ENCODE measurements around the gene TRIM3. TPM values are rescaled to one million over a fixed set of nuclear protein-coding genes. Genes with fewer than 3 reads are reported as not detected.

Gene TRIM3
- total and polyA plus RNA-seq, 2 donors (not counting 1 experiment from before 2014, with no cell fraction given), result 11.4 to 20.1 TPM

GRCh38 chr11:6485661-6486060, 11.9 kb upstream of the TRIM3 start:
- H3K4me1 ChIP-seq (ENCODE audit: control insufficient read depth in 2 of 2, insufficient read depth in 2 of 2, low read length in 2 of 2), result peaks cover 16 to 18% of the 10 kb centered on the region in 2 donors
- ATAC-seq (ENCODE audit: low read depth) (no peak), DNase-seq (no peak)
- WGBS (ENCODE audit: insufficient coverage), result 97% methylated on average over 3 of the region's 3 CpGs
- H3K27ac ChIP-seq (ENCODE audit: low read length in 2 of 2), result peak overlapping the region in 1 of 2 donors; percentile 19
- ChIA-PET CTCF (interaction anchor here (1.0 to 6.6 kb wide), 5 partner anchors 10 to 271 kb away, joined by 3 to 27 read pairs (median 4); no protein-coding TSS in a partner anchor), POLR2A (no interaction called here)
- Mint-ChIP-seq H3K4me1 (peaks cover 25% of the 10 kb centered on the region), H3K4me3 (no peak overlapping the region), H3K27me3 (no peaks in the 10 kb centered on the region), H3K9me3 (ENCODE audit: insufficient read depth) (no peaks in the 10 kb centered on the region), H3K27ac (no peak overlapping the region)
- intact Hi-C loops (cut with micrococcal nuclease), result loop anchor here (10.0 kb wide), 1 partner anchor 801 kb away; the partner anchor contains the start of genes TRIM22 and TRIM5
- no peak overlapping the region for H3K4me3 ChIP-seq (ENCODE audit: control extremely low read depth in 1 of 5, extremely low read depth in 1 of 5, insufficient read depth in 1 of 5, low read depth in 2 of 5, low read length in 4 of 5)
- H3K9ac ChIP-seq (ENCODE audit: low read length), result no peak overlapping the region
- no peaks in the 10 kb centered on the region for H4K20me1 ChIP-seq (ENCODE audit: control insufficient read depth, insufficient read depth, low read length, poor library complexity, severe bottlenecking)
- H2AFZ ChIP-seq (ENCODE audit: insufficient read depth, low read depth, low read length, poor library complexity, severe bottlenecking), result no peak overlapping the region
- peaks cover 0 to 58% of the 10 kb centered on the region in 2 experiments for H3K36me3 ChIP-seq (replicated peaks in 1 of 2; ENCODE audit: control extremely low read depth in 1 of 2, control insufficient read depth in 1 of 2, extremely low read depth in 1 of 2, insufficient read depth in 2 of 2, low read length in 1 of 2)
- peaks cover 50% of the 10 kb centered on the region for H3K79me2 ChIP-seq (ENCODE audit: control insufficient read depth, insufficient read depth, low read length)
- no peak overlapping the region for H3K4me2 ChIP-seq (replicated peaks; ENCODE audit: low read depth, low read length, poor library complexity, severe bottlenecking)
- H3K27me3 ChIP-seq (replicated peaks in 1 of 4; ENCODE audit: control extremely low read depth in 1 of 4, control insufficient read depth in 3 of 4, insufficient read depth in 4 of 4, low read length in 3 of 4), result no peaks in the 10 kb centered on the region
- TF ChIP-seq EZH2 (IDR thresholded peaks at IDR 0.05; ENCODE audit: borderline replicate concordance, insufficient read depth, low read depth, low read length, poor library complexity, severe bottlenecking), result no peak
- no peak for TF ChIP-seq CTCF (IDR thresholded peaks at IDR 0.05)
- no peaks in the 10 kb centered on the region for H3K9me3 ChIP-seq (ENCODE audit: control extremely low read depth in 1 of 3, control insufficient read depth in 2 of 3, insufficient read depth in 1 of 3, low read length in 2 of 3)

- ATAC-seq (ENCODE audit: low read depth), result no peak
- H3K27me3 Mint-ChIP-seq, result no peaks in the 10 kb centered on the region
- WGBS (ENCODE audit: insufficient coverage), result 97% methylated on average over 4 of the region's 6 CpGs
Measured at GRCh38 chr11:6483015-6483414, 9.3 kb upstream of the TRIM3 start.

More at GRCh38 chr11:6483015-6483414, 9.3 kb upstream of the TRIM3 start:
- Mint-ChIP-seq H3K4me3 (peak overlapping the region; percentile 97), H3K27ac (peak overlapping the region; percentile 15), H3K9me3 (ENCODE audit: insufficient read depth) (no peaks in the 10 kb centered on the region), H3K4me1 (peaks cover 39% of the 10 kb centered on the region)
- intact Hi-C loops (cut with micrococcal nuclease), result loop anchor here (10.0 kb wide), 1 partner anchor 798 kb away; the partner anchor contains the start of genes TRIM22 and TRIM5
- Histone ChIP-seq H4K20me1 (ENCODE audit: control insufficient read depth, insufficient read depth, low read length, poor library complexity, severe bottlenecking) (no peaks in the 10 kb centered on the region), H3K27me3 (replicated peaks in 1 of 4; ENCODE audit: control extremely low read depth in 1 of 4, control insufficient read depth in 3 of 4, insufficient read depth in 4 of 4, low read length in 3 of 4) (no peaks in the 10 kb centered on the region), H3K9ac (ENCODE audit: low read length) (no peak overlapping the region), H2AFZ (ENCODE audit: insufficient read depth, low read depth, low read length, poor library complexity, severe bottlenecking) (no peak overlapping the region), H3K4me2 (replicated peaks; ENCODE audit: low read depth, low read length, poor library complexity, severe bottlenecking) (peak overlapping the region; percentile 85), H3K9me3 (ENCODE audit: control extremely low read depth in 1 of 3, control insufficient read depth in 2 of 3, insufficient read depth in 1 of 3, low read length in 2 of 3) (no peaks in the 10 kb centered on the region), H3K4me3 (ENCODE audit: control extremely low read depth in 1 of 5, extremely low read depth in 1 of 5, insufficient read depth in 1 of 5, low read depth in 2 of 5, low read length in 4 of 5) (no peak overlapping the region), H3K27ac (ENCODE audit: low read length in 2 of 2) (peak overlapping the region in 1 of 2 donors; percentile 90), H3K79me2 (ENCODE audit: control insufficient read depth, insufficient read depth, low read length) (peaks cover 47% of the 10 kb centered on the region), H3K4me1 (ENCODE audit: control insufficient read depth in 2 of 2, insufficient read depth in 2 of 2, low read length in 2 of 2) (peaks cover 20 to 27% of the 10 kb centered on the region in 2 donors), H3K36me3 (replicated peaks in 1 of 2; ENCODE audit: control extremely low read depth in 1 of 2, control insufficient read depth in 1 of 2, extremely low read depth in 1 of 2, insufficient read depth in 2 of 2, low read length in 1 of 2) (peaks cover 0 to 56% of the 10 kb centered on the region in 2 experiments)
- ChIA-PET CTCF (interaction anchor here (2.8 kb wide), 1 partner anchor 104 kb away, joined by 12 read pairs; no protein-coding TSS in a partner anchor), POLR2A (interaction anchor here (0.6 to 2.4 kb wide), 2 partner anchors 22 to 93 kb away, joined by 3 to 15 read pairs; partner anchors contain the start of gene SMPD1)
- TF ChIP-seq CTCF (IDR thresholded peaks at IDR 0.05) (no peak), EZH2 (IDR thresholded peaks at IDR 0.05; ENCODE audit: borderline replicate concordance, insufficient read depth, low read depth, low read length, poor library complexity, severe bottlenecking) (no peak)
- DNase-seq, result no peak
